NCI-H1436 (cell line): ENCODE data around the gene CRYGC.
"Not testable (repeated sequence)": the region's sequence is repeated elsewhere in the genome, so short reads cannot be mapped to it uniquely, and the experiment has no call there.

Experiments
- DNase-seq: peaks from one replicate; lab custom pipeline; 2025; lab: John Stamatoyannopoulos, UW

CRYGC gene, protein sequence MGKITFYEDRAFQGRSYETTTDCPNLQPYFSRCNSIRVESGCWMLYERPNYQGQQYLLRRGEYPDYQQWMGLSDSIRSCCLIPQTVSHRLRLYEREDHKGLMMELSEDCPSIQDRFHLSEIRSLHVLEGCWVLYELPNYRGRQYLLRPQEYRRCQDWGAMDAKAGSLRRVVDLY

DNA sequence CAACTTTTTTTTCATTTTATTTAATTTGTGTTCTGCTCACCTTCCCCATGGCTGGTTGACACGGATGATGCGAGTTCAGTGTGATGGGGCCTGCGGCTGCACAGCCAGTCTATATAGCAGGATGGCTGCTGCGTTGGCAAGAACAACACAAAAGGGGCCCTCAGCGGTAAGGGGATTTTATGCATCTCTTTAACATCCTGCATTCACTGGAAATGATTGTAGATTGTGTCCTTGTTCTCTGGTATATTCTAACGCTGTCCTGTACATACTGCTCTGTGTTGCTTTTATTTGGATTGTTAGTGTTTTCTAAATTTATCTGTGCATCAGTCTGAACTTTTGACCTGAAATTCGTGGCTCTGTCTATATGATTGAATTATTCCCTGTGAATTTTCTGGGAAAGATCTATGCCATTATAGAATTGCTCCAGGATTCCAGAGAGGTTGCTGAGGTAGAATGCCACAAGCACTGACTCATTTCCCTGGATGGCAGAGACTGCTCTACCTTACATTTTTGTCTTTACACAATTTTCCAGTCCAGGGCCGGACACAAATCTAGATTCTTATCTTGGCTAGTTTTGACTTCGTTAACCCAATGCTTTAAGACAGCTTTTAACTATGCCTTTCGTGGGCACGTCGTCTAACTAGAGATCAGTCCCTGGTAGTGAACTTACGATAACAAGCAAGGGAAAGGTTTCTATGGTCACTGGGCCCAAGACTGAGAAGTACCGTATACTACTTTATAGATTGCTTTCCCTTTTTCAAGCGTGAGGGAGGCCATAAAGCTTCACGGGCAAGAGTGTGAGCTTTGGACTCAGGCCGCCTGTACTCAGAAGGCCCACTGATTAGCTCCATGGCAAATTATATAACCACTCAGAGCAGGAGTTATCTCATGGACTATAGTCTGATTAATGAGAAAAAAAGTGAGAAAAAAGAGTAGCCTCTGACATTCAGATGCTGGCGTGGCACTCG is at the start of gene CRYGC:
CRYGC (minus strand) TSS at position 85 of the 968 bp plus-strand sequence; CDS start at position 49, 36 bp downstream.
- DNase-seq: no peak

DNA sequence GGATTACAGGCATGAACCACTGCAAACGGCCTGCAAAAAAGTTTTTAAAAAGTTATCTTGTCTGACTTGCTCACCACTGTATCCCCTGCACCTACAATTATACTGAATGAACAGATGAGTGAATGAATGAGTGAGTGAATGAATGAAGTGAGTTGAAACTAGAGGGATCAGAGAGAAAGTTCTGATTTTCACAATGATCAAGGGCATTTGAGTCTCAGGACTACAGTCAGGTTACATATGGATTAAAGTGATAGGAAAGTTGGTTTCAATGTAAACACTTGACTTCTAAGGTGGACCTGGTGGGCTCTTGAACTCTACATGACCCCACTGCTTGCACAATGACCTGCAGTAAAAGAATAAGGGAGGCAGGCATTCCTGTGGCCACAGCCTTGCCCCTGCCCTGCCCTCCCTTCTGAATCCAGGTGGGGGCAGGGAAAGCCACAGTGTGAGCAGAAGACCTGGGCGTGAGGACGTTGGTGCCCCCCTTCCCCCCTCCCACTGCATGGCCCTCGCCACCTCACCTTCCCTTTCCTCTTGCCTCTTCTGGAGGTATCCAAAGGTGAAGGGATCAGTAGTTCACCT is 49.5 kb upstream of the CRYGC start:
- DNase-seq: no peak

GRCh38 chr2:208175840-208176153 is 46.2 kb upstream of the CRYGC start:
- DNase-seq: no peak

- DNase-seq: peak; percentile 77
Measured at GRCh38 chr2:208175069-208175839, 45.6 kb upstream of the CRYGC start.

- no peak for DNase-seq
Measured at GRCh38 chr2:208174144-208174543, 44.5 kb upstream of the CRYGC start.

DNA sequence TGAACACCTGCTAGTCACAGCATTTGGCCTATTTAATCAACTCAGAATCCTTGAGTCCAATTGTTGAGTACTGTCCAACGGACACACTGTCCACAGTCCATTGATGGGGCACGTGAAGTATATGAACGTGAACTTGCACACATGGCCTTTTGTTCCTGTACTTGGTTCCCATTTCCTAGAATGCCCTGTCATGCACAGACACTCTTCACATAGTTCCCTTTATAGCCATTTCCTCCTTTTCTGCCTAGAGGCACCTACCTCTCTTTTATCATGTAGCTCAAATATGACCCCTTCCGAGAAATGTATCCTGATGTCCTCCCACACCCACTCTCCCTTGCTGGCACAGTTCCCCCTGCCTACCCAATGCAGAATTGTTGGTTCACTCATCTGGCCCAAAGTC is 42.5 kb upstream of the CRYGC start:
- no peak for DNase-seq

- no peak for DNase-seq
Measured at GRCh38 chr2:208164951-208165755, 35.5 kb upstream of the CRYGC start.

- DNase-seq: no peak
Measured at GRCh38 chr2:208163489-208163888, 33.9 kb upstream of the CRYGC start, which contains the start of gene CRYGA. Gene CRYGA (minus strand): TSS chr2:208163589. CDS start chr2:208163556, 33 bp downstream.

DNA sequence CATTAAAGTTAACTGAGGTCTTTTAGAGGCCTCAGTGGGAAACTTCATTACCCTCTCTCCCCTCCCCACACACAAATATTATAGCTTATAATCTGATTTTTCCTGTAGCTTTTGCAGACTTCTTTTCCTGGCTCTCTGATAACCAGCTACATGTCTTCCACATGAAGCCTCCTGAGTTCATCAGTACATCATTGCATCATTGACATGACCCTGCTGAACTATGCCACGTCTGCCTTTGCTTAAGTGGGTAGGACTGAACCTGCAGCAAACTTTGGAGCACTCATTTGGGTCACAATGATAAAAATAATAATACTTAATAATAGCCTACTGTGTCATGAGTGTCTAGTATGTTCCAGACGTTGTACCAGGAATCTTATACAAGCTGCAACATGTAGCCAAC is 26.8 kb upstream of the CRYGC start:
- no peak for DNase-seq

DNA sequence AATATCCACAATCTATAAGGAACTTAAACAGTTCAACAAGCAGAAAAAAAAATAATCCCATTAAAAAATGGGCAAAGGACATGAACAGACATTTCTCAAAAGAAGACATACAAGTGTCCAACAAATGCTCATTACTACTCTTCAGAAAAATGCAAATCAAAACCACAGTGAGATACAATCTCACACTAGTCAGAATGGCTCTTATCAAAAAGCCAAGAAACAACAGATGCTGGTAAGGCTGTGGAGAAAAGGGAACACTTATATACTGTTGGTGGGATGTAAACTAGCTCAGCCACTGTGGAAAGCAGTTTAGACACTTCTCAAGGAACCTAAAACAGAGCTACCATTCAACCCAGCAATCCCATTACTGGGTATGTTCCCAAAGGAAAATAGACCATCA is 23.5 kb upstream of the CRYGC start:
- no peak for DNase-seq

GRCh38 chr2:208150956-208151355 is 21.3 kb upstream of the CRYGC start:
- DNase-seq: no peak

DNA sequence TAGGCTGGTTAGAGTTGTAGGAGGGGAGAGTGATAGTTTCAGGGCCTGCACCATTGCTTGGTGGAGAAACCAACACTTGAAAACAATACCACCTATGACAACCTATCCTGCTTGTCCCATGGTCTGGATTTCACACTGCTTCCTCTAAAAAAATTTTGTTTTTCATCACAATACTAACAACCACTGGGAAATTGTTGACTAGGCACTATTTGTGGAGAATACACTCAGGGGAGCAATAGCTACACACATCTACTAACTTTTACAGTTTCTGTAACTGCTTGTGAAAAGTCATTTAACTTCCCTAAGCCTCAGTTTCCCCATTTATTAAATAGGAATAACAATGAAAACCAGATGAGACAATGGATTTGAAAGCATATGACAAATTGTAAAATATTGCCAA is 20.5 kb upstream of the CRYGC start:
- no peak for DNase-seq

DNA sequence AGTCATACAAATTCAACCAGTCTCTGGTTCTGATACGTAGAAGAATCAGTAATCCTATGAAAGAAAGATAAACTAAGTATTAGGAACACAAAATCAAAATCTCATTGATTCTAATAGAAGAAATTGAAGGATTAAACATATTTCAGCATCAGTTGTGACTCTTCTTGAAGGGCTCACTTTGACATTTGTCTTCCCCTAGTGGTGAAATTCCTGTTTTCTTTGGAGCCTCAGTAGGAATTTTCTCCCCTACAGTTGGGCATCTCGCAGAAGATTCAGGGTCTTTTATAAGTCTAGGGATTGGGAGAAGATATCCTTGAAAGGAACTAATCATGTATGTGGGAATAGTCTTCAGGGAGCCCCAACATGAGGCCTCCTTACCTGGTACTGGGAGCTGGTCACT is 19.2 kb upstream of the CRYGC start:
- no peak for DNase-seq

GRCh38 chr2:208147759-208148158 is 18.1 kb upstream of the CRYGC start:
- no peak for DNase-seq

GRCh38 chr2:208147008-208147407 is 17.4 kb upstream of the CRYGC start:
- DNase-seq: no peak

DNA sequence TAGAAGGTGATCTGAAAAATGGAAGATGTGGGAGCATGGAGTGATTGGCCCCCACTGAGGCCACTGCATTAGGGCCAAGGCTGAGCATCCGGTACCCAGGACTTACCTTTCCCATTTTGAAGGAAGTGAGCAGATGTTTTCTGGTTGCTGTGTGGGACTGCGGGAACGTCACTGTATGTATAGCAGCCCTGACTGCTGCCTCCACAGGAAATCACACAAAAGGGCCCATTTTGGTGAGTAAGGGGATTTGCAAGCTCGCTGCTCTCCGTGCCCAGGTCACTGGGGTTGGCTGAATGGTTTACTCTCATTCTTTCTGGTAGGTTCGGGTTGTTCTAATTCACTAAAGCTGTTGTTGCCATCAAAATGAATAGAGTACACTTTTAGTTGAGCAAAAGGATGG is 16.4 kb upstream of the CRYGC start, which contains the start of gene CRYGB:
CRYGB (minus strand) TSS at position 153 of the 400 bp plus-strand sequence; CDS start at position 115, 38 bp downstream.
- DNase-seq: no peak

DNA sequence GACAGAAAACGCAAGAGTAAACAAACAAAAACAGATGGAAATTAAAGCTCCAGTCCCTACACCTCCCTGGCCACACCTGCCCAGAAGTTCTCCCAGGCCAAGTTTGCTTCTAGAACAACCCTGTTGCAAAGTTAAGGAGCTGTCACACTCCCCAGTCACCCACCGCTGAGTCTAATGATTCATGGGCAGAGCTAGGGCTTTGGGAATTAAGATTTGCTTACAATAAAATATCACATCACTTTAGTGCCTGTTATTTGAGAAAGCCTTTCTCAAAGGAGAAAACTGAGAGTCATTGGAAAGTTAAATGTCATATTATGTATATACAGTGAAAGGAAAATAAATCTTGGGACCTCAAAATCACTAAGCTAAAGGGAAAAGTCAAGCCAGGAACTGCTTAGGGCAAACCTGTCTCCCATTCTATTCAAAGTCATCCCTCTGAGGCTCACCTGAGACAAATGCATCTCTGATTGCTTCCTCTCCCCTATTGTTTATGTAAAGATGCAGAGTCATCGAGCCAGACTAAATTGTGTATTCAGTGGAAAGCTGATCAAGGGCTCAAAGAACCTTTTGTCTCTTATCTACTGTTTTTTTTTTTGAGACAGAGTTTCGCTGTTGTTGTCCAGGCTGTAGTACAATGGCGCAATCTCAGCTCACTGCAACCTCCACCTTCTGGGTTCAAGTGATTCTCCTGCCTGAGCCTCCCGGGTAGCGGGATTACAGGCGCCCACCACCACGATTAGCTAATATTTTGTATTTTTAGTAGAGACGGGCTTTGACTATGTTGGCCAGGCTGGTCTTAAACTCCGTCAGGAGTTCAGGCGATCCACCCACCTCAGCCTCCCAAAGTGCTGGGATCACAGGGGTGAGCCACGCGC is 13.5 kb upstream of the CRYGC start:
- DNase-seq: peak; percentile 53

DNA sequence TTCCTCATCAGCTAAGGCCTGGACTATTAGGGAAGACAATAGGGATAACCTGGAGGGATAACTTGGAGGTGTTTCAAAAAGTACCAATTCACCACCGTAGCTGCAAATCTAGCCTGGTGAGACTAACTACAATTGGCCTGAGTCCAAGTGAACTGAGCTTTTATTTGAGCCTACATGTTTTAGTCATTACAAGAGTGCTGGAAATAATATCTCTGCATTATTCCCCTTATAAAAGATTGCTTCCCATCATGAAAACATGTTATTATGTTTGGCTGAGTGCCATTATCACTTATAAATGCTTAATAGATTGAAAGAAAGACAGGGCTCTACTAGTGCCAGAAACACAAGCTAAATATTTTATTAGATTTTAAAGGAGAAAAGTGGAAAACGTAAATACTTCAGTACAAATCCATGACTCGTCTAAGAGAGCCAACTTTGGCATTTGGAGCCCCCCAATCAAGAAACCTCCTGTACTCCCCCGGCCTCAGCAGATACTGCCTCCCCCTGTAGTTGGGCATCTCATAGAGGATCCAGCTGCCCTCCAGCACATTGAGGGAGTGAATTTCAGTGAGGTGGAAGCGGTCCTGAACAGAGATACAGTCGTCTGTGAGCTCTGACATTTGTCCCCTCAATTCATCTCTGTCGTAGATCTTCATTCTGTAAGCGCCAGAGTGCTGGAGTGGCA is 12.8 kb upstream of the CRYGC start:
- peak; percentile 73 for DNase-seq

DNA sequence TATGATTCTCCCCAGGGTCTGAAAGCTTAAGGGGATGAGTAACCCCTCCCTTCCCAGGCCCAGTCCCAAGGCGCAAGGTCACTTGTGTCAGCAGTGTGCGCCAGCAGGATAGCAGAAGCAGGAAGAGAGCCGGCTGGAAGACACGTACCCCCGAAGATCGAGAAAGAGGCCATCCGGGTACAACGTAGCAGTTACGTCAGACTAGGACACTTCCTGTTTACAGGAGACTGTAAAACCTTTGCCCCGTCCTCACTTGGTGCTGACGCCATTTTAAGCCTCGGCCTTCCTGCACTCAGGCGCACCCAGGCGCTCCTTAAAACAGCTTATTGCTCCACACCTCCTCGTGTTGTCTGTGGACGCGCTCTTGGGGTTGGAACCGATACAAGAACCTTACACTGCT is 9.8 kb upstream of the CRYGC start:
- DNase-seq: no peak

DNA sequence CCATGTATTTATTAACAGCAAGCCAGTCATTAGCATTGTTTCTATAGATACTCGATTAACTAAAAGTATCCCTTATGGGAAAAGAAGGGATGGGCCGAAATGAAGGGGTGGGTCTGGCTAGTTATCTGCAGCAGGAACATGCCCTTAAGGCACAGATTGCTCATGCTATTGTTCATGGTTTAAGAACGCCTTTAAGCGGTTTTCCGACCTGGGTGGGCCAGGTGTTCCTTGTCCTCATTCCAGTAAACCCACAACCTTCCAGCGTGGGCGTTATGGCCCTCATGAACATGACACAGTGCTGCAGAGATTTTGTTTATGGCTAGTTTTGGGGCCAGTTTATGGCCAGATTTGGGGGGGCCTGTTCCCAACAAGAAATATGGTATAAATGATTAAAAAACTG is 8.7 kb upstream of the CRYGC start:
- DNase-seq: not testable (repeated sequence)
